ENCODE measurements around the gene MYO9B.

- no peak for TF ChIP-seq CTCF (conservative IDR thresholded peaks at IDR 0.05 in 1 of 2, IDR thresholded peaks at IDR 0.05 in 1 of 2; ENCODE audit: low read depth in 1 of 2, low read length in 2 of 2)
- TF ChIP-seq EZH2 (IDR thresholded peaks at IDR 0.05; ENCODE audit: low read length, missing control alignments) = no peak
Measured at GRCh38 chr19:17214508-17215126, 139.0 kb downstream of the MYO9B start.
